OCI-LY1 (cell line): Measurements from ENCODE around the gene SH3BP5.

ENCODE experiments used
- EZH2 ChIP-seq: fragments of 200-600 bp; sonication (generic), shearing (Covaris generic); IDR thresholded peaks from 2 replicates; pipeline ENCODE4 v1.8.0; 2017; ENCODE audit warnings: borderline replicate concordance, mixed run types, mild to moderate bottlenecking, antibody characterized with exemption, low read length, moderate library complexity, mixed read lengths
- TF ChIP-seq, protein P1 (sequence below): fragments of 200-600 bp; sonication (generic), shearing (Covaris generic); IDR thresholded peaks from 2 replicates; pipeline ENCODE4 v1.5.1; 2017; ENCODE audit warnings: mild to moderate bottlenecking, antibody characterized with exemption, low read length, moderate library complexity, mixed read lengths

DNA sequence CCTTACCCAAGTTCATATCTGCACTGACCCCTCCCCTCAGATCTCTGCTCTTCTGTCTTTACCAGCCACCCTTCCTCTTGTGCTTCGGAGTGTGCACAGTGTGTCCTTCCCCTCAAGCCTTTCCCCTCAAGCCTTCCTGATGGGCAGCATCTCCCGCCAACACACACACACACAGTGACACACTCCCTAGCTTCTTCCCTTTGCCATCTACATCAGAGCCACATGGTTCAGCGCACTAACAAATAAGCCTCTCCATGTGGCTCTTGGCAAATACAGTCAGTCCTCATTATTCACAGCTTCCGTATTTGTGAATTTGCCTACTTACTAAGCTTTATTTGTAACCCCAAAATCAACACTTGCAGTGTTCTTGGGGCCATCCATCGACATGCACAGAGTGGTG lies 37.5 kb downstream of the SH3BP5 start:
- TF ChIP-seq, protein P1, sequence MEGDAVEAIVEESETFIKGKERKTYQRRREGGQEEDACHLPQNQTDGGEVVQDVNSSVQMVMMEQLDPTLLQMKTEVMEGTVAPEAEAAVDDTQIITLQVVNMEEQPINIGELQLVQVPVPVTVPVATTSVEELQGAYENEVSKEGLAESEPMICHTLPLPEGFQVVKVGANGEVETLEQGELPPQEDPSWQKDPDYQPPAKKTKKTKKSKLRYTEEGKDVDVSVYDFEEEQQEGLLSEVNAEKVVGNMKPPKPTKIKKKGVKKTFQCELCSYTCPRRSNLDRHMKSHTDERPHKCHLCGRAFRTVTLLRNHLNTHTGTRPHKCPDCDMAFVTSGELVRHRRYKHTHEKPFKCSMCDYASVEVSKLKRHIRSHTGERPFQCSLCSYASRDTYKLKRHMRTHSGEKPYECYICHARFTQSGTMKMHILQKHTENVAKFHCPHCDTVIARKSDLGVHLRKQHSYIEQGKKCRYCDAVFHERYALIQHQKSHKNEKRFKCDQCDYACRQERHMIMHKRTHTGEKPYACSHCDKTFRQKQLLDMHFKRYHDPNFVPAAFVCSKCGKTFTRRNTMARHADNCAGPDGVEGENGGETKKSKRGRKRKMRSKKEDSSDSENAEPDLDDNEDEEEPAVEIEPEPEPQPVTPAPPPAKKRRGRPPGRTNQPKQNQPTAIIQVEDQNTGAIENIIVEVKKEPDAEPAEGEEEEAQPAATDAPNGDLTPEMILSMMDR, result no peak
- TF ChIP-seq EZH2, result no peak
